ENCODE results near the gene LAMTOR3.

The LAMTOR3 gene

DNA sequence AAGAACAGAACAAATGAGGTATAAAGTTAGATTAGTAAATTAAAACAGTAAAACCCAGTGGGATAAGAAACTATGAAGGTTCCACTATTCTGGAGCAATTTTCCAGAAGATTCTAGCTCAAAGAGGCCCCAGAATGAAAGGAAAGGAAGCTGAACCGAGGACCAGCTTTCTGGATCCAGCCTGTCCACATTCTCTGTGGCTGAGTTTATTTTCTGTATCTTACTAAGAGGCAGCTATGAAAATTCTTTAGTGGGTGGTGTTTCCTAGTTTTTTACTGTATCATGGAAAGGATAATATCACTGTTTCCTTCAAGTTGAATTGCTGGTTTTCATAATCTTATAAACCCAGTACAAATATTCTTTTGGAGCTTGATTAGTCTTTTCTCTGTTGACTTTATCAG is 65.8 kb downstream of the LAMTOR3 start:
- DNase-seq, result no peak
